Epithelial cell of esophagus (primary cell): Measurements from ENCODE around the gene SFMBT1.
A peak's percentile ranks its signal among the peaks of the same experiment; 100 is the strongest.
"Not testable (repeated sequence)": the region's sequence is repeated elsewhere in the genome, so short reads cannot be mapped to it uniquely, and the experiment has no call there.

Experiments used
- DNase-seq: peaks from one replicate; pipeline ENCODE4 v3.0.0; 2010; ENCODE audit warnings: low read depth
- H3K4me3 ChIP-seq: 2 replicates; pipeline ENCODE4 v1.5.1; 2011; ENCODE audit warnings: mild to moderate bottlenecking, low read length, control low read depth
- CTCF ChIP-seq: IDR thresholded peaks from 2 replicates; pipeline ENCODE4 v1.5.1; 2011; ENCODE audit warnings: low read depth, mild to moderate bottlenecking, low read length, control low read depth, inconsistent platforms; ENCODE audit not compliant: insufficient read depth; ENCODE audit errors: missing control alignments

SFMBT1 gene

GRCh38 chr3:53067567-53067966, 21.7 kb upstream of the SFMBT1 start:
- no peak for DNase-seq
- no peak for TF ChIP-seq CTCF
- H3K4me3 ChIP-seq = no peak overlapping the region

DNA sequence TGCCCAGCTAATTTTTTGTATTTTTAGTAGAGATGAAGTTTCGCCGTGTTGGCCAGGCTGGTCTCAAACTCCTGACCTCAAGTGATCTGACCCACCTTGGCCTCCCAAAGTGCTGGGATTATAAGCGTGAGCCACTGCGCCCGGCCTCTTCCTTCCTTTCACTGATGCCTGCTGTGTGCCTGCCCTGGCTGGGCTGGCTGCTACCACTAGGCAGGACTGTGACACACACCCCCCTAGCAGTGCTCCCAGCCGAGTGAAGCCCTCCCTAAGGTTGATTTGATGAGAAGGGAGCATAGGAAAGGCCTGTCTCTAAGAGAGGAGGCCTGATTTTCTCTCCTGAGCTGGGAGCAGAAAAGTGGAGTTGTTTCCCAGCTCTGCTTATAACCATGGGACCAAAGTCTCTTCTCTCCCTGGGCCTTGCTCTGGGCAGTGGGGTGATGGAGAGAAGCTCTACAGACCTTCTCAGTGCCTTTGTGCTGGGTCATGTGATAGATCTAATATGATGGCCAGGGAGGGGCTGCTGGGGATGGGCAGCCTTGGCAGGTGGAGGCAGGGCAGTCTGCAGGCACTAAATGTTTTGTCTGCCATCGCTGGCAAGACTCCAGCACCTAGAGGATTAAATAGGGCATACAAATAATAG, 20.1 kb upstream of the SFMBT1 start:
- H3K4me3 ChIP-seq = no peak overlapping the region
- DNase-seq = no peak
- no peak for TF ChIP-seq CTCF

DNA sequence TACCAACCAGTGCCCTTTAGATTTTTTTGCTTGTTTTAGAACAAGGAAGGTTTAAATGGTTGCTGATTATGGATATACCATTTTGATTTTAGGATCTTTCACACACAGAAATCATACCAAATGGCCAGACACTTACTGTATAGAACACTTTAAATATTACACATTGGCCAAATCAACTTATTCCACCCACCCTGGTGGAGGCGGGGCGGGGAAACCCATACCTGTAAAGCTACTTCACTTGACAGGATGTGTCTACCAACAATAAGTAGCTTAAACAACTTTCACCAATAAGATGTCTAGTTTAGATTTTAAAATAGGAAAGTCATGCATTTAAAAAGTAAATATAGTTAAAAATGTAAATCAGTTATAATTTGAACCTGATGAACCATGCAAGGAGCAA, 17.0 kb upstream of the SFMBT1 start:
- no peak for DNase-seq
- TF ChIP-seq CTCF = no peak
- no peak overlapping the region for H3K4me3 ChIP-seq

DNA sequence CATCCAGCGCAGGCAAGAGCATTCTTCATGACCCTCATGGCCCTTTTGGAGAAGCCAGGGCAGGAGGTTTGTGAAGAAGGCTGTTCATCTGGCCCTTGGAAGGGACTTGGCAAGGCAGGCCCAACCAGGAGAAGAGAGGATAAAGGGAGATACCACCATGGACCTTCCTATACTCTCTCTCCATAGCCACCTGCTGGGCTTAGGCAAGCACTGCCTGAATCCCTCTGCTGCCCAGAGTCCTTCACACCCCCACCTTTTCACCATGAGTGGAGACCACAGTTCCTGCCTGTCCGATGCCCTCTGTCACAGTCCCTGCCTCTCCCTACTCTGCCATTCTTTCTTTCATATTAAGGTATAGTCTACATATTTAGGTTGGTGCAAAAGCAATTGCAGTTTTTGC, 10.6 kb upstream of the SFMBT1 start:
- TF ChIP-seq CTCF = peak; percentile 42
- peak; percentile 22 for DNase-seq
- no peak overlapping the region for H3K4me3 ChIP-seq

GRCh38 chr3:53054233-53054632, 8.4 kb upstream of the SFMBT1 start:
- DNase-seq, H3K4me3 ChIP-seq: not testable (repeated sequence)

- H3K4me3 ChIP-seq = no peak overlapping the region
- TF ChIP-seq CTCF = no peak
- no peak for DNase-seq
Observed at GRCh38 chr3:53051929-53052328, 6.1 kb upstream of the SFMBT1 start.

DNA sequence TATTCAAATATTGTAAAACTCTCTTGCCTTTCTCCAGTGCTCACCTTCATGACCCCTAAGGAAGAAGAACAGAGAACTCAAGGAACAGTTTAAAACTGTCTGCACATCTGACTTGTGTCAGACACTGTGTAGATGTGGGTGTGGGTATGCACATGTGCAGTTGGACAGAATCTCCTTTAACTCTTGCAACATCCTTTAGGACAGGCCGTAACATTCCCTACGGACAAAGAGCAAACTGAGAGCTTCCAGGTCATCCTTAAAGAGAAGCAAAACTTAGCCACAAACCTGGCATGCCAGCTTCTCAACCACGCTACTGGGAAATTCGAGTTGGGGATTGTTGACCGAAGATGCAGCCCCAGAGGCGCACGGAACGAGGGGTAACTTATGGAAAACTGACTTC, 4.1 kb upstream of the SFMBT1 start:
- no peak overlapping the region for H3K4me3 ChIP-seq
- no peak for DNase-seq
- TF ChIP-seq CTCF = no peak
